Fibroblast of the aortic adventitia (primary cell): Measurements from ENCODE around the gene PIM3. TPM values are rescaled to one million over a fixed set of nuclear protein-coding genes. Genes with fewer than 3 reads are reported as not detected.

Experiments used
- DNase-seq: peaks from one replicate; pipeline ENCODE4 v3.0.0-alpha.2; 2010; ENCODE audit warnings: low read depth
- H3K4me3 ChIP-seq: 2 replicates; pipeline ENCODE4 v1.5.1; 2011; ENCODE audit warnings: low read depth, mild to moderate bottlenecking, control low read depth, low read length, moderate library complexity
- CTCF ChIP-seq: IDR thresholded peaks from 2 replicates; pipeline ENCODE4 v1.5.1; 2011; ENCODE audit warnings: mild to moderate bottlenecking, low read length, control low read depth, inconsistent platforms; ENCODE audit not compliant: insufficient read depth
- total RNA-seq: library from RNA; depleted of rRNA; stranded (reverse); fragments of >200 nt; gene quantifications from 2 replicates; pipeline ENCODE4 v1.2.3, GENCODE V29; 2012; ENCODE audit warnings: low replicate concordance

The PIM3 gene
- total RNA-seq, 1 donor, result 15.2 TPM

GRCh38 chr22:49966041-49966773, 5.6 kb downstream of the PIM3 start:
- TF ChIP-seq CTCF, result no peak
- DNase-seq, result no peak
- no peak overlapping the region for H3K4me3 ChIP-seq

GRCh38 chr22:49966774-49967705, 6.5 kb downstream of the PIM3 start:
- peak overlapping the region; percentile 40 for H3K4me3 ChIP-seq
- peak; percentile 30 for DNase-seq
- TF ChIP-seq CTCF, result no peak

GRCh38 chr22:49967706-49968208, 7.2 kb downstream of the PIM3 start:
- no peak for TF ChIP-seq CTCF
- peak; percentile 52 for DNase-seq

GRCh38 chr22:49968313-49968830, 7.8 kb downstream of the PIM3 start:
- no peak for TF ChIP-seq CTCF
- DNase-seq, result no peak
- no peak overlapping the region for H3K4me3 ChIP-seq

More at GRCh38 chr22:49967706-49968208, 7.2 kb downstream of the PIM3 start:
- H3K4me3 ChIP-seq, result peak overlapping the region; percentile 40

- TF ChIP-seq CTCF, result no peak
- no peak for DNase-seq
Observed at GRCh38 chr22:49968831-49969661, 8.5 kb downstream of the PIM3 start.

More at GRCh38 chr22:49968831-49969661, 8.5 kb downstream of the PIM3 start:
- no peak overlapping the region for H3K4me3 ChIP-seq
